Transverse colon (tissue), 4 donors: ENCODE data around the gene TEX55. TPM values are rescaled to one million over a fixed set of nuclear protein-coding genes. Genes with fewer than 3 reads are reported as not detected.

Experiments used
- DNase-seq: peaks from one replicate; pipeline ENCODE4 v3.0.0-alpha.2; 2019
- H3K27ac ChIP-seq, 4 donors: fragments of 200-600 bp; sonication (generic); 2 replicates each; pipeline ENCODE4 v1.5.1; 2016 to 2018; ENCODE audit warnings: inconsistent platforms in 4 of 4
- H3K27me3 ChIP-seq: fragments of 200-600 bp; sonication (generic); 2 replicates; pipeline ENCODE4 v1.5.1; 2017; ENCODE audit warnings: inconsistent platforms
- H3K36me3 ChIP-seq, 4 donors: fragments of 200-600 bp; sonication (generic); 2 replicates each; pipeline ENCODE4 v1.5.1; 2017 to 2019; ENCODE audit warnings: inconsistent platforms in 4 of 4
- H3K4me1 ChIP-seq, 4 donors: fragments of 200-600 bp; sonication (generic); 2 replicates each; pipeline ENCODE4 v1.5.1; 2017 to 2020; ENCODE audit warnings: inconsistent platforms in 4 of 4
- H3K4me3 ChIP-seq, 4 donors: fragments of 200-600 bp; sonication (generic); 1 replicate in 1 of 4; 2 replicates in 3 of 4; pipeline versions ENCODE4 v1.5.1 to v1.6.1; 2017 to 2019; ENCODE audit warnings: inconsistent platforms in 4 of 4
- H3K9me3 ChIP-seq, 2 donors: fragments of 200-600 bp; sonication (generic); 2 replicates each; pipeline ENCODE4 v1.5.1; 2017 to 2019; ENCODE audit warnings: inconsistent platforms in 2 of 2
- EP300 ChIP-seq: sonication (generic); formaldehyde crosslinking; IDR thresholded peaks from one replicate; pipeline ENCODE4 v1.6.1; 2017; ENCODE audit warnings: antibody characterized with exemption, low read depth
- POLR2A ChIP-seq: fragments of 450-650 bp; IDR thresholded peaks from one replicate; pipeline ENCODE4 v1.6.1; 2016; ENCODE audit warnings: antibody characterized with exemption, mild to moderate bottlenecking, moderate library complexity
- POLR2AphosphoS5 ChIP-seq, 3 donors: sonication (generic); formaldehyde crosslinking; IDR thresholded peaks; one replicate each; pipeline ENCODE4 v1.6.1; 2016; ENCODE audit warnings: antibody characterized with exemption in 3 of 3
- WGBS, 2 donors: methylation state at CpG; one replicate each; pipeline ENCODE4 v1.1.5; 2018; ENCODE audit warnings: low coverage in 1 of 2; 5-methylcytosine and 5-hydroxymethylcytosine counted together
- in situ Hi-C, 4 donors: fragments of 200-750 bp; cut with MboI; loops; one replicate each; pipeline versions ENCODE4 v1.15.0 to v1.15.1; 2017; ENCODE audit warnings: low sequenced_read_pairs in 3 of 4, low pct_ligation_motif_present in 1 of 4, low pct_unique_long_range_greater_than_20kb in 1 of 4
- intact Hi-C: fragments of 100-400 bp; cut with DNase I; formaldehyde crosslinking; loops from one replicate; pipeline ENCODE4 v1.15.1; 2023; ENCODE audit warnings: low total_unique reads
- total RNA-seq, 4 donors: library from RNA; depleted of rRNA; stranded (reverse); fragments of >200 nt; gene quantifications; one replicate each; pipeline ENCODE4 v1.1.0, GENCODE V29; 2016
- TF ChIP-seq, protein P1 (sequence below), 5 experiments: fragments of 200-600 bp in 3 of 5; fragments of 450-650 bp in 2 of 5; sonication (generic) in 3 of 5; IDR thresholded peaks; 1 replicate in 2 of 5; 2 replicates in 3 of 5; pipeline ENCODE4 v1.5.1; 2016 to 2017; ENCODE audit warnings: antibody characterized with exemption in 5 of 5, inconsistent platforms in 3 of 5, mild to moderate bottlenecking in 2 of 5, moderate library complexity in 1 of 5

The TEX55 gene
- total RNA-seq, 4 donors from 2014 or later = not detected

DNA sequence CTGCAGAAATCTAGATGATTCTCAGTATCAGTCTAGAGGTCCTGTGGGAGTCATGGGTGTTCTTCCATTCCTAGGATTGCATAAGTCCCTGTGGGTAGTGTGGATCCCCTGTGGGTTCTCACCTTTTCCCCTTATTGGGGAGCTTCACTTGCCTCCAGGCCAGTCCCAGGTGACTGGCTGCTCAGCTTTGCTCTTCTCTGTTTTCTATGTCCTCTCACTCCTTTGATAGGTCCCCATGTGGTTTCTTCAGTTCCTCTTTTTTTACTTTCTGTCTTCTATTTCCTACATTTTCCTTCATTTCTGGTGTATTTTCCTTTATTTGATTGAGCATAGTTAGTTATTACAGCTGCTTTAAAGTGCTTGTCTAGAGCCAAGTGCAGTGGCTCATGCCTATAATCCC lies 10.9 kb downstream of the TEX55 start:
- intact Hi-C loops (no loop called here), in situ Hi-C loops (no loop called here)
- TF ChIP-seq EP300 (no peak), POLR2AphosphoS5 (IDR thresholded peaks at IDR 0.05) (no peak), POLR2A (no peak)
- TF ChIP-seq, protein P1, sequence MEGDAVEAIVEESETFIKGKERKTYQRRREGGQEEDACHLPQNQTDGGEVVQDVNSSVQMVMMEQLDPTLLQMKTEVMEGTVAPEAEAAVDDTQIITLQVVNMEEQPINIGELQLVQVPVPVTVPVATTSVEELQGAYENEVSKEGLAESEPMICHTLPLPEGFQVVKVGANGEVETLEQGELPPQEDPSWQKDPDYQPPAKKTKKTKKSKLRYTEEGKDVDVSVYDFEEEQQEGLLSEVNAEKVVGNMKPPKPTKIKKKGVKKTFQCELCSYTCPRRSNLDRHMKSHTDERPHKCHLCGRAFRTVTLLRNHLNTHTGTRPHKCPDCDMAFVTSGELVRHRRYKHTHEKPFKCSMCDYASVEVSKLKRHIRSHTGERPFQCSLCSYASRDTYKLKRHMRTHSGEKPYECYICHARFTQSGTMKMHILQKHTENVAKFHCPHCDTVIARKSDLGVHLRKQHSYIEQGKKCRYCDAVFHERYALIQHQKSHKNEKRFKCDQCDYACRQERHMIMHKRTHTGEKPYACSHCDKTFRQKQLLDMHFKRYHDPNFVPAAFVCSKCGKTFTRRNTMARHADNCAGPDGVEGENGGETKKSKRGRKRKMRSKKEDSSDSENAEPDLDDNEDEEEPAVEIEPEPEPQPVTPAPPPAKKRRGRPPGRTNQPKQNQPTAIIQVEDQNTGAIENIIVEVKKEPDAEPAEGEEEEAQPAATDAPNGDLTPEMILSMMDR (IDR thresholded peaks at IDR 0.05) = no peak
- Histone ChIP-seq H3K36me3 (no peaks in the 10 kb centered on the region), H3K27ac (no peak overlapping the region), H3K4me3 (no peak overlapping the region), H3K4me1 (no peaks in the 10 kb centered on the region), H3K27me3 (no peaks in the 10 kb centered on the region), H3K9me3 (peaks cover 0 to 8% of the 10 kb centered on the region in 2 donors)
- no peak for DNase-seq

DNA sequence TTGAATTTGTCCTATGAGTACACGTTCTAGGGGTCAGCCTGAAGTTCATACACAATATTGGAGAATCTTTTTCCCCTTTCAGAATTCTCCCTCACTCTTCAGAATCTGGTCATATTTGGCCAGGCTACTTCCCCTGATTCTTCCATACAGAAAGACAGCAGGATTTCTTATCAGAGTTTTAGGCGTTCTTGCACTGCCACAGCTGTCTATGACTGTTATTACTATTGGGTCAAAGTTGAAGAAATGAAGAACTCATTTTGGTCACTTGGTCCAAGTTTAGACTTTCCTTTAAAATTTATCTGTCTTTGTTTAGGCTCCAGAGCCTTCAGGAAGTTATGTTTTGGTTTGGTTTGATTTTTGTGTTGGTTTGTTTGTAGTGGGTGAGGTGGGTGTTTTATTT lies 12.0 kb downstream of the TEX55 start:
- no peak for TF ChIP-seq EP300
- TF ChIP-seq, protein P1 (IDR thresholded peaks at IDR 0.05) = no peak
- no peak for TF ChIP-seq POLR2AphosphoS5 (IDR thresholded peaks at IDR 0.05)

DNA sequence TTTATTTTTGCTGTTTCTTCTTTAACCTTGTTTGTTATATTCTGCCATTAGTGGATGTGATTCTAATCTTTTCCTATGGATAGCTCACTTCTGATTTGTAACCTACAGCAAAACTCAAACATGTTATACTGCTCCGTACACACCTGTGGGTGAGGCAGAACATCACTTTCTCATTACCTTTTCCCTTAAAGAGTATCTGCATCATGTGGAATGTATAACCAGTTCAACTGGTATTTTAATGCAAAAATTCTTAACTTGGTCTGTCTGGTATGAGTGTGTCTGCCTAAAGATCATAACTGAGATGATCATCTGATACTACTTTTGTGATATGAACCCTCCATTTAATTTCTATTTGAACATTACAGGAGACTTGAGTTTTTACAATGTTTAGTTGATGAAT lies 14.4 kb downstream of the TEX55 start:
- TF ChIP-seq, protein P1 (IDR thresholded peaks at IDR 0.05) = no peak
- TF ChIP-seq EP300 (no peak), POLR2AphosphoS5 (IDR thresholded peaks at IDR 0.05) (no peak), POLR2A (no peak)
- DNase-seq = no peak
- in situ Hi-C loops (no loop called here), intact Hi-C loops (no loop called here)
- Histone ChIP-seq H3K4me3 (no peak overlapping the region), H3K36me3 (no peaks in the 10 kb centered on the region), H3K4me1 (no peaks in the 10 kb centered on the region), H3K27me3 (no peaks in the 10 kb centered on the region), H3K9me3 (no peaks in the 10 kb centered on the region), H3K27ac (no peak overlapping the region)
- 59 to 75% methylated on average over 1 of the region's 1 CpG for WGBS, 2 donors

More for the DNA sequence above, 12.0 kb downstream of the TEX55 start:
- H3K27me3 ChIP-seq = no peaks in the 10 kb centered on the region
- no peaks in the 10 kb centered on the region for H3K36me3 ChIP-seq
- H3K4me1 ChIP-seq = no peaks in the 10 kb centered on the region
- WGBS, 2 donors = 58 to 74% methylated on average over 2 of the region's 2 CpGs
- H3K9me3 ChIP-seq = peaks cover 0 to 8% of the 10 kb centered on the region in 2 donors
- DNase-seq = no peak
- H3K27ac ChIP-seq = no peak overlapping the region
- H3K4me3 ChIP-seq = no peak overlapping the region
- in situ Hi-C loops = no loop called here
- intact Hi-C loops = no loop called here

DNA sequence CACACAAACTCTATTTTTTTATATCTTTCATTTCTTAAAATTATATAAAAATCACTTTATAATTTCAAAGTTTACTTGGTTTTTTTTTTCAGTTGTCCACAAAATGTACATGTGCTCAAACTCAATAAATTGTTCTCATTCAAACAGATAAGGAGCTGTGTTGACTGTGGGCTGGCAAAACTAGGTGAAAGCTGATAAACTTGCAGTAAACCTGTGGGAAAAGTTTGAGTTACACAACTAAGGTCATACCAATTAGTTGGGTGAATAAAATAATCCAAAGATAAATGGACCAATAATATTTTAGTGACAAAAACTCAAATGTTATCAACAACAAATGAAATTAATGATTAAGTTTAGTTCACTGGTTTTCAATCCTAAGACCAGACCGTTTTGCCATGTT lies 14.8 kb downstream of the TEX55 start:
- Histone ChIP-seq H3K36me3 (no peaks in the 10 kb centered on the region), H3K9me3 (no peaks in the 10 kb centered on the region), H3K27ac (no peak overlapping the region), H3K4me1 (no peaks in the 10 kb centered on the region), H3K27me3 (no peaks in the 10 kb centered on the region), H3K4me3 (no peak overlapping the region)
- TF ChIP-seq, protein P1 (IDR thresholded peaks at IDR 0.05) = no peak
- no peak for TF ChIP-seq EP300
- no peak for TF ChIP-seq POLR2A
- TF ChIP-seq POLR2AphosphoS5 (IDR thresholded peaks at IDR 0.05) = no peak
- no peak for DNase-seq
- in situ Hi-C loops = no loop called here
- intact Hi-C loops = no loop called here
- 48 to 50% methylated on average over 1 of the region's 1 CpG for WGBS, 2 donors
